Stimulated activated CD4-positive, alpha-beta T cell treated with anti-CD3 and anti-CD28 coated beads, Interleukin-2, amount 100 ng/mL, for 48 hours (primary cell): ENCODE results near the gene ZBTB7C.

Source experiments
- DNase-seq, 2 donors: peaks; one replicate each; pipeline ENCODE4 v3.0.0-alpha.2; 2020

Gene ZBTB7C

DNA sequence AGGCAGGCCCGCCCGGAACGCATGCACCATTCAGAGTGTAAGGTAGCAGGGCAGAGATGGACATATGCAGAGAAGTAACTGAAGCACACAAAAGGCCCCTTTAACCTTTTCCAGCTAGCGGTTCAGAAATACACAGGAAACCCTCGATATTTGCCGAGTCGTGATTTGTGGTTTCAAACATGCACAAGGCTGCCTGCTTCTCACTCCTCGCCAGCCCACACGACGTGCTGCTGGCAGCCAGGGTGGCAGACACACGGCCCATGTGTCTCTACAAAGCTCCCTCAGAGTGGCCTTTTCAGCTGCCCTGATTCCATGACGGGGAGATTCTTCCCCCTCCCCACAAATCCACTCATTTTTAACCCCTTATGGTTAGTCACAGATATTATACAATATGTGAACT lies 23.6 kb downstream of the ZBTB7C start:
- no peak for DNase-seq

DNA sequence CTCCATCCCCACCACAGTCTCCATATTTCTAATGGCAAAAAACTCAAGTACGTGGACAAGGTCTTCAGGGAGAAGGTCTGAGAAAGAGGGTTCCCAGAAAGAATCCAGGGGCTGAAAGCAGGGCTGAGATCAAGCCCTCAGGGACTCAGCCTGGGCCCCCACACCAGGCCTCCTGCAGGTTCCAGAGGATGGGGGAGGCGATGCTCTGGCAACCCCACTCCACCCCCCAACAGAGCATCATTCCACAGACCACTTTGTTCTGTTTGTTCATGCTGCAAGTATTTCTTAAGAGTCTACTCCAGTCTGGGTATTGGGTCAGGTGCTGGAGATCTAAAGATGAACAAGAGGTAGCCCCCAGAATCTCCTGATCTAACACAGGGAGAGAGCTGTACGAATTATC lies 32.2 kb downstream of the ZBTB7C start:
- DNase-seq: no peak

DNA sequence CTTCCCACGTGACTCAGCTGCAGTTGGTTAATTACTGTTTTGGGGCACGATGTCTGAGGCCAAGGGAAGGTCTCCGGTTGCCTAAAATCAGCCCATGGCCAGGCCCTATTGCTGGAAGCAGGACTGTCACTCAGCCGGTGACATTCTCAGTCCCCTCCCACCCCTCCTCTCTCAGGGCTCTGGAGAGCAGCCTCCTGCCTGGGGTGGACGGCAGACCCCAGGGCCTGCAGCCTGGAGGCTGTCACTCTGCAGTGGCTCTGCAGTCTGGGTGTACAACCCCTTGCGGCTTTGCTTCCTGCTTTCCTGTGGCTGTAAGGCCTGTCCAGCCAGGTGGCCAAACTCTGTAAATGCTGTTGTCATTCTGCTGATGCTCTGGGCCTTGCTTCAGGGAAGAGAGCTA lies 32.8 kb downstream of the ZBTB7C start:
- DNase-seq: no peak

DNA sequence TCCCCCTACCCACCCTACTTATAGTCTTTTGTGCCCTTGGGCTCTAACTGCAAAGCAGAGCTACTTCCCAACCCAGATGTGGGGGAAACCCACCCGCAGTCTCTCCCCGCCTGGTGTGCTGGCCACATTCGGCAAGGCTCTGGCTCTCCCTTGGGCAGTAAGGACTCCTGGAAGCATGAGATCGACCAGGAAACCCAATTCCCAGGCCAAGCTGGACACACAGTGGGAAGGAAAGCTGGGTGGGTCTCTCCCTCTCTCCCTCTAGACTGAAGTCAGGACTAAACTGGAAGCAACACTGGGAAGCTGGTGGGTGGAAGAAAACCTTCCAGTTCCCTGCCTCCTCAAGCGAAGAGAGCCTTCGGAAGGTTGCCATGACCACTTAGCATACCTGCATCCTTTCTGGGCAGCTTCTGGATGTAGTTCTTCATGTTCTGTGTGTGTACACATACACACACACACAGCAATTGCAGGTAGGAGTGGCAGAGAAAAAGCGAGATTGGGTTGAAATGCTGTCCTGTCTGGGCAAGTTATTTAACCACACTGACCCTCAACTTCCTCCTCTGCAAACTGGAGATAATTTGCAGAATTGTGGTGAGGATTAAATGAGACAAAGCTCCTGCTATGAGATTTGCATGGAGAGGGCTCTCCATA lies 33.9 kb downstream of the ZBTB7C start:
- DNase-seq: no peak

DNA sequence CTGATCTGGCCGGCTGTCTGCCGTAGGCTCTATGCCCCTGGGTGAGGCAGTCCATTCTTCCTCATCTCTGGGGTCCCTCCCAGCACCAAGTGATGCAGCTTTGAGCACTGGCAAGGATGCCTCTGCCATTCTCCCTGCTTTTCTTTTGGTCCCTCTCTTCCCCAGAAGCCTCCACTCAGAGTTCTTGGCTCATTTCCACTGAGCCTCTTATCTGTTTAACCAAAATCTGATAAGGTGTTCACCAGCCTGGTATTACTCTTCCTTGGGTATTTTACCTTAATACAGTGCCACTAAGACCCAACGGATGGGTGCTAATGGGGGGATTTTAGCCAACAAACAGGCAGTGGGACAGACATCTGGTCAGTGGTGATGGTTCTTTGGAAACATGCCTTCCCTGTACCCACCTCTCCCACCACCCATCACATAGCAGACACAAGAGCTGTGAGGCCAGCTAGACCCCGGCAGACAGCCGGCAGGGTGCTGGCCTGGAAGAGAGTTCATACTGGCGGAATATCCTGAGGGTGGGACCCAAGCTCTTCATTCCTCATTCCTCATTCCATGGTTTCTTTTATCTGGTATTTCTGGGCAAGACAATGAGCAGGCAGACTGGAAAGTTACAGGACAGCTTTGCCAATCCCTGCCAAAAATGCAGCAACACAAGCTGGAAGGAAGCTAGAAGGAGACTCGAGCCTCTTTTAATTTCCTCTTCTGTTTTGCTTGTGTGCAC lies 34.6 kb downstream of the ZBTB7C start:
- DNase-seq: no peak

DNA sequence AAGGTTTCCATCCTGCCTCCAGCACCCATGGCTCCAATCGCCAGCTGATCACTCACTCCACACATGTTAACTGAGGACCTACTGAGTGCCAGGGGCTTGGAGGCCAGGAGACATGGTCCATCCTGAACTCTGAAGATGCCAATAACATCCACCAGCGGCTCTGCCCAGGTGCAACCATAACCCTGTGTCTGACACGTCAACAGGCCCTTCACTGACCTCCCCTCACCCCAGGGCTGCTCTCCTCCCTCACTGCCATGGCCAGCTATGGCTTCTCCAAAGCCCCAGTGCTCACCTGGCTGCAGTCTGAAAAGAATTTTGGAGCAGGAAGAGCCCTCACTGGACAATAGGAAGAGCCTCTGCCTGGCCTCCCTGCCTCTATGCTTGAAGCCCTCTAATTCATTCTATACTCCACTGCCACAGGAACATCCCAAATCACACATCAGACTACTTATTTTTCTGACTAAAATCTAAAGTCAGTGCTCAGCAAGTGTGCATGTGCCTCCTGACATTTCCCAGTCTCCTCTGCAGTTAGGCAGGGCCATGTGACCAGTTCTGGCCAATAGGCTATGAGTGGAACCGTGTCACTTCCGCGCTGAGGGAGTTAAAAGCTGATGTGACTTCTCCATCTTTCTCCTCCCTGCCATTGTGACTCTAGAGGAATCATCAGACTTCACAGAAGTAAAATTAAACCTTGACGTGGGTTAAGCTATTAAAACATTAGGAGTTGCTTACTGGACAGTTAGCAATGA lies 37.2 kb downstream of the ZBTB7C start:
- DNase-seq: no peak

DNA sequence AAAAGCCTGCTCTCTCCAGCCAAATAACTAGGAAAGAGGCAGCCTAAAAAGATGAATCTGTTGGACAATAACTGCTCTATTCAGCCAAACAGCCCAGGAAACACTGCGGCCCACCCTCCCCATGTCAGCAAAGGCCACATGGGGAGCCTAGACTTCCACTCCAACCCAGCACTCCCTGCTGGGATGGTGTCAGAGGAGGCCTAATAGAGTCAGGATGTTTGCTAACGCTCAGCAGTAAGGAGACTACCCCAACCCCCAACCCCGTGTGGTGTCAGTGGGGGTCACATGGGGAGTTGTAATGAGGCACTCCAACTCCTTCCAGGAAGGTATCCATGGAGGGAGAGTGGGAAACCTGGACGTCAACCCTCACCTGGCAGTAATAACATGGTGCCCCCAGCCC lies 41.6 kb downstream of the ZBTB7C start:
- DNase-seq: no peak

DNA sequence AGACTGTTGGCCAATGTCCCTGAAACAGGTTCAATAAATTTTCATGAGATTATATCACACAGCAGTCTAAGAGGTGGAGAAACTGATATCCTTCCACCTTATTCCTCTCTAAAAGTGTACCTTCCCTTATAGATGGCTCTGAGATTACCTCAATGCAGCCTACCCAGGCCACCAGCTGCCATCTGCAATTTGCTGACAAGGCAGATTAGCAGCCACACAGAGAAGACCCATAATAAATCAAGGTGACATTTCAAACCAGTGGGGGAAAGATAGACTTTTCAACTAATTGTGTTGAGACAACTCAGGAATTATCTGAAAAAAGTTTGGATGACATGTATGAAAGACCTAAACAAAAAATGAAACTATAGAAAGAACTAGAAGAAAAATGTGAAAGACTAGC lies 43.2 kb downstream of the ZBTB7C start:
- no peak for DNase-seq

DNA sequence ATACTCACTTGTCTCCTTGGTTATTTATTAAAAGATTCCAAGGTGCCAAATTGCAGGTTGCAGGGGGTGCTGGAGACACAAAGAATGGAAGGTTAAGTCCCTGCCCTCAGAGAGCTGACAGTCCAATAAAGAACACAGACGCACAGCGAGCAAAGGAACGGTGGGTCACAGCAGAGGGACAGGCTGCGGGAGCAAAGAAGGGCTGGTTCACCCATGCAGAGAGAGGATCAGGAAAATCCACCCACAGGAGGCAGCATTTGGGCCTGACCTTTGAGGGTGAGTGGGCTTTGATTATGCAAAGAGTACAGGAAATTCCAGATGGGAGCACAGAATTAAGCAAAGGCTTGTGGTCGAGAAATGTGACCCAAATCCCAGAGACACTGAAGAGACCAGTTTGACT lies 45.0 kb downstream of the ZBTB7C start:
- DNase-seq: no peak

DNA sequence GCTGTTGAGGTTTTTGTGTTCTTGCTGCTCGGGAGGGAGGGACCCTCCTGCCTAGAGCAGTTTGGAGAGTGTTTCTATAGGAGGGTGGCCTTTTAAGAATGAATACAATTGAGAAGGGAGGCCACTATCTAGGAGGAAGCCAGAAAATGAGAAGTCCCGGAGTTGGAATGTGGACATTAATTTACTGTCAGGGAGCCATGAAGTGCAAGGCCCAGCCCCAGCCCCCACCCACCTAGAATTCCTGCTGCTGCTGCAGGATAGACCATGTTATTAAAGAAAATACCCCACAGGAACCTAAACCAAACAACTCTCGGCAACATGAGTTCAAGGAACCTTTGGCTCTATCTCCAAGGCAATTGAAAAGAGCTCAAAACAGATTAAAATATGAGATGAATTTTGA lies 46.0 kb downstream of the ZBTB7C start:
- DNase-seq: no peak

DNA sequence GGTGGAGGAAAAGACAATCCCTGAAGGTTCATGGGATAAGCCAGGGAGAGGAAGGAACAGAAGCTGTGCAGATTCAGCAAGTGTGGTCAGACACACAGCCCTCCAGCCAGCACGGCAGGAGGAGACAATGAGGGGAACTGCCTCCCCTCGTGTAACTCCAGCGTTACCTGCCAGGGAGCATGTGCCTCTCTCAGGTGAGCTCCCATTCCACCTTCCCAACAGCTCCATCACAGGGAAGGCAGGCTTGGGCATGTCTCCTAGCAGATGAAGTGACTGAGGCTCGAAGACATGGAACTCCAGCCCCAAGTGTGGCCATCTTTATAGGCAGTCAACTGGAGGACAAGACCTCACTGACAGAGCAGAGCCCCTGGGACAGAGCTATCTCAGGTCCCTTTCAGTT lies 47.4 kb downstream of the ZBTB7C start:
- no peak for DNase-seq

DNA sequence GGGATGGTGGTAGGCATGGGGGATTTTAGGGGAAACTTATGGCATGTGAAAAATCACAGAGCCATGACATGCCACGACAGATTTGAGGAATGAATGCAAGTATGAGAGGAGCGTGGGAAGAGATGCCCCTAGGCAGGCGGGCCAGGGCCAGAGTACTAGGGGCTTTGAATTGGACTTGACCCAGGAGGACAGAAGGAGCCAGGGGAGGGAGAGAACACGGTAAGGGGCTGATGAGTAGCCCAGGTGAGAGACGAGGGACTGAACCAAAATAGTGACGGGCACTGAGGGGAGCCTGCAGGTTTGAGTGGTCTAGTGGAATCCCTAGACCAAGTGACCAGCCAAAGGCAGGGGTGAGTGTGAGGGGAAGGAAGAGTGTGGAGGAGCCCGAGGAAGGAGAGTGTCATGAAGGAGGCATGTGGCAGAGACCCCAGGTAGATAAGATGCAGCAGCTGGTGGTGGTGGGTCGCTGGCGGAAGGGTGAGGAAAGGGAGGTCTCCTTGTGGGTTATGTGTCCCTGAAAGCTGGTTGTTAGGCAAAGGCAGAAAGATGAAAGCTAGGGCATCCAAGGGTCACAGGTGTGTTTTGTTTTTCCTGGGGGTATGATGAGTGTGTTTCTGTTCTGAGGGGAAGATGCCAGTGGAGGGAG lies 48.7 kb downstream of the ZBTB7C start:
- no peak for DNase-seq

DNA sequence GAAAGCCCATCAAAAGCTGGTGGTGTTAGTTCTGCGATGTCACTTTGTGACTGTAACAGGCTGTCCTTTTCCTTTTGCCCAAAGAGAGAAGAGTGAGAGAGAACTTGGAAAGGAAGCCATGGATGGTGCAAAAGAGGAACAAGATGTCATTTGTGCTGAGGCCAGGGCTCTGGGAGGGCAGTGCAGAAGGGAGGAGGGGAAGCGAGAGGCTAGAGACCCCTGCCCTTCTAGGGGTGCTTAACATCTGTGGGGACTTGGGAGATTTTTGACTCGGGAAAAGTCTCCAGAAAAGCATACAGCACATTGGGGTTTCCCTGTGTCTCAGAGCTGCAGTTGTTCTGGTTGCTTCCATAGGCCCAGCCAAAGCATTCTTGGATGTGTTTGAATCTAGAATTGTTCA lies 49.6 kb downstream of the ZBTB7C start:
- no peak for DNase-seq

DNA sequence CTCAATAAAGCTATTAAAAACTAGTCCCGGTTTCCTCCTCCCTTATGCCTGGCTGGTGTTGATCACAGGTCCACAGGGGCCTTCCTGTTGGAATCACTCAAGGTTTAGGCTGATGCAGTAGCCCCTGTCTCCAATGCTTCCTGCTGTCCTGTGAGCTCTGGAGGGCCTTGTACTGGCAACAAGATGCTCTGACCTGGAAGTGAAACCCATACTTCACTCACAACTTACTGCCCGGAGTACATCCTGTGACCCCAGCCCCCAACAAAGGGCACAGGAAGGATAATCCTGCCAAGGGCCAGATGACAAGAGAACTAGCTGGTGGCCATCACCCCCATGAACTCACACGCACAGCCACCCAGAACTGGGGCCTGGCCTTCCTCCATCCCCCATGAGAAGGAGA lies 50.3 kb downstream of the ZBTB7C start:
- DNase-seq: no peak

DNA sequence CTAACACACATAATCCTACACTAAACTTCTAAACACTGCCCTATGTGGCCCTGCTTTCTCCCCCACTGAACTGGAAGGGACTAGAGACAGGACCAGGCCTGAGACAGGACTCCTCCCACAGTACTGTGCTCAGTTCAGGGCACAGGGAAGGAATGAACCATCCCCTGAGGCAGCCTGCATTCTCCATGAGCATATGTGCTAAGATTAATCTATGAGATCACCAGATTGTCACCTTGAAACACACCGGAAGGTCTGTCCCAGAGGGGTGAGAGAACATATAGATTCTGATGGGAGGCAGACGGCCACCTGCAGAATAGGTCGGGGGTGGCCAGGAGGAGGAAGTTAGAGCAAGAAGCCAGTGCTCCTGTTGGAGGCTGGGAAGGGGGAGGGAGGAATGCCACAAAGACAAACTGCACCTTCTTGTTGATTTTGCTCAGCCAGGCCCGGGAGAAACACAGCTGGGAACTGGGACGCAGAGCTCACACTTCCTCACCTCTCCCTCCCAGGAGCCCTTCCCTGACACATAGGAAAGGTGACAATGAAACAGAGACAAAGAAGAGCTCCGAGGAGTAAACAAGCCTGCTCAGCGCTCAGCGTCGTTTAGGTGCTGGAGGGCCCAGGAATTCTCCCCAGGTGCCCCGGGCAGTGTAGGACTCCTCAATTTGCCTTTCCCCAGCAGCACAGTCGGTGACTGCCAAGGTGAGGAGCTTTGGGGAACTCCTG lies 52.1 kb downstream of the ZBTB7C start:
- no peak for DNase-seq

DNA sequence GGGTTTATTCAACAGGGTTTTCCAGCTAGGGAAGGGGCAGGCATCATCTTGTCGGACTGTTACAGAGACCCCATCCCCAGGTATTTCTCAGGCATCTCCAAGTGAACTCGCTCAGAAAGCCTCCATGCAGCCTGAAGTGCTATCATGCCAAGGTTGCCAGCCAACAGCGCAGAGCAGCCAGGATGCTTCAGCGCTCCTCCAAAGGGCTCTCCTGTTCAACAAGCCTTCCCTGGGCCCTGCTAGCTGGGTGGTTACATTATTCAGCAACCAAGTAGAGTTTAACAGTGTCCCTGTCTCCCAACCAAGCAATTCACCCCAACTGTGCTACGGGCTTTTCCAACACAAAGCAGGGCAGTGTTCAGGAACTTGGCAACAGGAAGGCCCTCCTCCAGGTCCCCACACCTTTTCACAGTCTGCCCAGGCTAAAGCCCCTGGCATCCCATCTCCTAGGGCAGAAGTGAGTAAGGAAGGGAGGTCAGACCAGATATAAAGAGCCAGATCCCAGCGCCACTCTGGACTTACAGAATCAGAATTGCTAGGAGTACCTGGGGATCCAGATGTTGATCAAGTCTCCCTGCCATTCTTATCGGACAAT lies 52.9 kb downstream of the ZBTB7C start:
- no peak for DNase-seq

DNA sequence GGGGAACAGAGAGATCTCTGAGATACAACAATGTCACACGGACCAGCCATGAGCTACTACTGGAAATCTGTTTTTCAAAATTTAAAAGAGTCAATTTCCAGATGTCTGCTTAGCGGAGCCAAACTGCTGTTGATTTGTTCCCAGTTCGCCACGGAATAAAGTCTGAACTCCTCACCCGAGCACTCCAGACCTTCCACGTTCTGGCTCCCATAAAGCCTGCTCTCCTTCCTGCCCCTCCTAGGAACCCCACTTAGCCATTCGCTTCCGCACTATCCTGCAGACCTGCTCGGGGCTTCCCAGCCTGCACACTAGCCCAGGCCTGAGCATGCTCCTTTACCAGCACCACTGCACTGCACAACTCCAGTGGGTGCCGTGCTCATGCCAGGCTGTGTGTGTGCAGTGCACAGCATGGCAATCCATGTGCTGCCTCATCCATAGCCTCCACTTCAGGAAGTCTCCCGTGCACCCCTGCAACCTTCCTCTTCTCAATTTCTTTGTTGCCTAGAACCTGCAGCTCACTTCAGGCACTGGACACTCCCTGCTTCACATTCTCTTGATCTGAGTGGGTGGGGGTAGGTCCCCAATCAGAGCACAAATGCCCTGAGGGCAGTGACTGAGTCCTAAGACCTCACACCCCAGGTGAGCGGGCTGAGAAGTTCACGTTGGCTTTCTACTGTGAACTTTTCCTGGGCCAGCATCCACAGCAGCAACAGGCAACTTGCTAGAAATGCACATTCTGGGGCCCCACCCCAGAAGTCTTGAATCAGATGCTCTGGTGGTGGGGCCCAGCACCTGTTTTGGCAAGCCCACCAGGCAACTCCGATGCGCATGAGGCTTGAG lies 53.7 kb downstream of the ZBTB7C start:
- no peak for DNase-seq

DNA sequence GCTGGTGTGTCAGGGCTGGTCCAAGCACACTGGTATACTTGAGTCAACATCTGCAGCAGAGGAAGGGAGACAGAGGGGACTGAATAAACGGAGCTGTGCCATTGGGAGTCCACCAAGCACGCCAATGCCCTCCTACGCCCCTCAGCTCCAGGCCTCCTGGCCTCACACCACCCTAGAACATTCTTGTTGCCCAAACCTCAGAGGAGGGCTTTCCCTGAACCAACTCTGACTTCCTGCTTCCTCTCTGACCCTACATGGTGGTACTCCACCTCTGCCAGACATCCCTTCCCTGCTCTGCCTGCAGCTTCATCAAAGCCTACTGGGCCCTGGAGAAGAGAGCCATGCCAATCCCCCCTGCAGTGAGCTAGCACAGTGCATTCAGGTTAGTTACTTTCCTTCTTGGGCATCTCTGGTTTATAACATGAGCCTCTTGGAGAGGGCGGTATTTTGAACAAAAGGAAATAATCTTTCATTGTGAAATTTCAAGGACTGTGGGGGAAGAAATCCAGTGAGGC lies 54.4 kb downstream of the ZBTB7C start:
- no peak for DNase-seq

DNA sequence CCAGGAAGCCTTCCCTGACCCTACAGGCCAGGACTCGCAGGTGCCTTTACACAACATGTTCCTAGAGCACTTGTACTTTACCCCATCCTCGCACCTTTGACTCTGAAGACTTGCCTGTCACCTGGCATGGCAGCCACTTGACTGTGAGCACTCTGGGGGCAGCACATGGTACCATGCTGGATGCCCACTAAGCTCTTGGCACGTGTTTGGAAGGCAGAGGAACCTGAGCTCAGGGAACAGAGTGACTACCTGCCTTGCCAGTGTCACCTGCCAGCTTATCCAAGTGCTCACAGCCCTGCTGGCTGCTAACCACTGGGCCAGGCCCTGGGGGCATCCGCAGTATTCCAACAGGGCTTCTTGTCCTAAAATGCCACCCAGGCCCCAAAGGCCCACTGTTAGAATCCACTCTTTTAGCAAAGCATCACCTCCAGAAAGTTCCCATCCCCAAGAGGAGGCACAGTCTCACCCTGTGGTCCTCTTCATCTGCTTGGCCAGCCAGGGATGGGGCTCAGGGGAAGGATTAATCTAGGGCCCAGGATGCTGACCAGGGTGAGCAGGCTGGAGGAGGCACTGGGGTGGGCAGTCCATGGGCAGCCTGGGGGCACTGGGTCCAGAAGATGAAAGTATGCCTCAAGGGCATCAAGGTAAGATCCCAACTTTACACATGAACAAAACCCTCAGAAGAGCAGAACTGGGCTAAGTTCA lies 57.0 kb downstream of the ZBTB7C start:
- no peak for DNase-seq

DNA sequence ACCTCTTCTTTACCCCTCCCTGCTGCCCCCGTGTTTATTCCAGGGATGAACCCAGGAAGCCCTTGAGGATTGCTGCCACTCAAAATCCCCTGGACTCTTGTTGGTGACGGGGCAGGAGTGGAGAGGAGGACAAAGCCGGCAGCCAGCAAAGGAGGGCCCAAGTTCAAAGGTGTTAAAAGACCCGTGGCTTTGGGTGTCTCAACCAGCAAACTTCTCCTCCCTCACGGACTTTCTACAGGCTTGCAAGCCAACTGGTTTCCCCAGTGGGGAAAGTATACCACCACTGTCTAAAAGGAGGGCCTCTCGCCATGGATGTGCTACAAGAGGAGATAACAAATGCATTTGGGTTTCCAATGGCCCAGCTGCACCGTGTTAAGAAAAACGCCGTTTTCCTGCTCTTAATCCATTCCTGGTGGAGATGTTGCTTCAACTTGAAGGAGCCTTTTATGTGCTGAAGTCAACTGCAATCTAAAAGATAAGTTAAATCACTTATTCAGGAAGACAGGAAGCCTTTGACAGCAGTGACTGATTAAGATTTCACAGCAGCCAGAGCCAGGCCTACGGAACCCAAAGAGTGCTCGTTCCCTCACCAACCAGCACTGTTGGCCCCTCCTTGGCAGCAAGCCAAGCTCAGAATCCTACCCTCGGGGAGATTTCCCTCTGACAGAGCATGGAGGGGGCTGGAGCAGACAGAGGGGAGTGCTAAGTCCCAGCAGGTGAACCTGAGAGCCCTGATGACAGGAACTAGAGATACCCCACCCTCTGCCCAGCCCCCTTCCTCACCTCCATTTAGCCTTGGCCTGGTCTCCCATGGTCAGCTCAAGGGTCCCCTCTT lies 57.8 kb downstream of the ZBTB7C start:
- DNase-seq: no peak
